NB4 (cell line): ENCODE measurements around the gene C22orf42.

Experiments used
- DNase-seq: peaks from one replicate; pipeline ENCODE4 v3.0.0; 2010; ENCODE audit warnings: low read depth
- H3K4me3 ChIP-seq: one replicate; pipeline ENCODE4 v1.5.1; 2011; ENCODE audit warnings: mild to moderate bottlenecking, low read depth, low read length, moderate library complexity
- CTCF ChIP-seq: IDR thresholded peaks from one replicate; pipeline ENCODE4 v1.5.1; 2012; ENCODE audit warnings: low read depth, low read length
- MYC ChIP-seq: IDR thresholded peaks from 2 replicates; pipeline ENCODE4 v1.6.1; 2011; ENCODE audit warnings: low read depth, low read length
- POLR2A ChIP-seq: IDR thresholded peaks from 2 replicates; pipeline ENCODE4 v1.6.1; 2011; ENCODE audit warnings: mild to moderate bottlenecking; ENCODE audit not compliant: insufficient read length; ENCODE audit errors: extremely low read depth
- TF ChIP-seq, protein P1 (sequence below): IDR thresholded peaks from 2 replicates; pipeline ENCODE4 v1.6.1; 2011; ENCODE audit warnings: low read depth, low read length

Gene C22orf42

GRCh38 chr22:32112380-32112779 is 46.7 kb downstream of the C22orf42 start:
- no peak for TF ChIP-seq MYC
- no peak for TF ChIP-seq POLR2A
- TF ChIP-seq, protein P1, sequence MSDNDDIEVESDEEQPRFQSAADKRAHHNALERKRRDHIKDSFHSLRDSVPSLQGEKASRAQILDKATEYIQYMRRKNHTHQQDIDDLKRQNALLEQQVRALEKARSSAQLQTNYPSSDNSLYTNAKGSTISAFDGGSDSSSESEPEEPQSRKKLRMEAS, result no peak
- no peak for TF ChIP-seq CTCF
- DNase-seq, result no peak
- no peak overlapping the region for H3K4me3 ChIP-seq

- peak; percentile 45 for DNase-seq
- H3K4me3 ChIP-seq, result no peak overlapping the region
- TF ChIP-seq POLR2A (no peak), MYC (no peak), CTCF (no peak)
- TF ChIP-seq, protein P1, result no peak
Measured at GRCh38 chr22:32106930-32107329, 52.2 kb downstream of the C22orf42 start.

DNA sequence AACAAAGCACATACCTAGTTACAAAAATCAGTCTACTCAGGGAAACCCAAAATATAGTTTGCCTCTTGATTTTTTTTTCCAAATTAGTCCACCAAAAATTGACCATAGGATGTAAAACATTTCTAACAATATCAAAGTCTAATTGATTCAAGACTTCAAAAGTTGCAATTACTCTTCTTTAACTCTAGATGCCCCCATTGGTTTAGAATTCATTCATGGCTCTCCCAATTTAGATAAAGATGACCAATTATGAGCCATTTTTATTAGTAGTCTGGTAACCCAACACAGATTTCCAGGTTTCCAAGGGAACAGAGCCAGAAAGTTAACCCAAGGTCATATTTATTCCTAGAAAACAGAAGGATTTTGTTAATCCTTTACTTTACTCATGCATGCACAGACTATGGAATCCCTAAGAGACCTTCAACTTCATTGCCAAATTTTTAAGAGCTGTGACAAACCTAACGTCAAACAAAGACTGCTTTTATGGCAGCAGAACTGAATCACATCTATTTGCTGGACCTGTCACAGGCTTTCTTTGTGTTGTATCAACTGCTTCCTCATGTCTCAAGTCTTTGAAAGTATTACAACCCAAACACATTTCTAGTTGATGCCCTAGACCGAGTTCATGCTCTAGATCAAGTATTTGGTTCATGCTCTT is 55.3 kb downstream of the C22orf42 start:
- peak; percentile 25 for DNase-seq
- peak; percentile 21 for TF ChIP-seq CTCF
- no peak for TF ChIP-seq MYC

GRCh38 chr22:32100711-32101110 is 58.4 kb downstream of the C22orf42 start:
- TF ChIP-seq CTCF, result no peak
- no peak for TF ChIP-seq POLR2A
- TF ChIP-seq, protein P1, result no peak
- no peak for TF ChIP-seq MYC
- DNase-seq, result no peak
- H3K4me3 ChIP-seq, result no peak overlapping the region

More for the DNA sequence above, 55.3 kb downstream of the C22orf42 start:
- no peak overlapping the region for H3K4me3 ChIP-seq
